IMR-90 (cell line): ENCODE measurements around the gene GUCY1B1. TPM values are rescaled to one million over a fixed set of nuclear protein-coding genes. Genes with fewer than 3 reads are reported as not detected.

ENCODE experiments used
- ATAC-seq: fragments of 200-7000 bp; cut with Tn5 transposase; 2 replicates; pipeline ENCODE4 v1.9.1; 2020; ENCODE audit warnings: low read depth, mild to moderate bottlenecking, moderate library complexity
- BruUV-seq: library from RNA; stranded (reverse); fragments of 400-500 nt; replicated peaks from 2 replicates; lab custom pipeline; 2021; lab: Mats Ljungman, UMichigan
- CTCF ChIA-PET: fragments of 300-600 bp; formaldehyde crosslinking; extraction: SDS; loops from one replicate; lab custom pipeline; 2021; ENCODE audit warnings: antibody characterized with exemption; lab: Yijun Ruan, JAX
- POLR2A ChIA-PET: fragments of 300-600 bp; sonication (Branson Sonifier 250); formaldehyde crosslinking; loops from one replicate; lab custom pipeline; 2022; ENCODE audit warnings: antibody characterized with exemption; ENCODE audit not compliant: unreplicated experiment; lab: Charles Lee
- DNase-seq: peaks from one replicate; pipeline ENCODE4 v3.0.0; 2013
- H2AFZ ChIP-seq: replicated peaks from 2 replicates; pipeline ENCODE3; 2013; ENCODE audit warnings: low read length, mild to moderate bottlenecking; ENCODE audit not compliant: poor library complexity
- H2AK5ac ChIP-seq: 2 replicates; pipeline ENCODE4 v1.6.1; 2013; ENCODE audit warnings: low read depth, low read length, inconsistent platforms
- H2AK9ac ChIP-seq: replicated peaks from 2 replicates; pipeline ENCODE3; 2013; ENCODE audit warnings: mild to moderate bottlenecking, low read depth, low read length, moderate library complexity; ENCODE audit not compliant: poor library complexity
- H2BK120ac ChIP-seq: 2 replicates; pipeline ENCODE4 v1.6.1; 2013; ENCODE audit warnings: low read depth, low read length, inconsistent platforms
- H2BK15ac ChIP-seq: 3 replicates; pipeline ENCODE4 v1.6.1; 2013; ENCODE audit warnings: low read depth, low read length, inconsistent platforms
- H2BK20ac ChIP-seq: 2 replicates; pipeline ENCODE4 v1.6.1; 2013; ENCODE audit warnings: low read depth, mild to moderate bottlenecking, inconsistent platforms, low read length, moderate library complexity
- H2BK5ac ChIP-seq: 2 replicates; pipeline ENCODE4 v1.6.1; 2013; ENCODE audit warnings: mild to moderate bottlenecking, low read depth, low read length, inconsistent platforms; ENCODE audit not compliant: poor library complexity, severe bottlenecking
- H3K14ac ChIP-seq: replicated peaks from 2 replicates; pipeline ENCODE4 v1.6.1; 2013; ENCODE audit warnings: low read depth, low read length, inconsistent platforms
- H3K18ac ChIP-seq: 2 replicates; pipeline ENCODE4 v1.6.1; 2013; ENCODE audit warnings: low read depth, low read length, control low read depth
- H3K23ac ChIP-seq: 2 replicates; pipeline ENCODE4 v1.6.1; 2013; ENCODE audit warnings: low read depth, low read length, inconsistent platforms
- H3K27ac ChIP-seq: 2 replicates; pipeline ENCODE4 v1.5.1; 2013; ENCODE audit warnings: mild to moderate bottlenecking, control low read depth, low read length; ENCODE audit not compliant: insufficient read depth
- H3K27me3 ChIP-seq: 2 replicates; pipeline ENCODE4 v1.6.1; 2013; ENCODE audit warnings: low read length; ENCODE audit not compliant: control insufficient read depth, insufficient read depth
- H3K36me3 ChIP-seq: 2 replicates; pipeline ENCODE4 v1.6.1; 2013; ENCODE audit warnings: low read length, mixed read lengths; ENCODE audit not compliant: control insufficient read depth, insufficient read depth
- H3K4ac ChIP-seq: 2 replicates; pipeline ENCODE4 v1.6.1; 2013; ENCODE audit warnings: low read depth, low read length, inconsistent platforms
- H3K4me1 ChIP-seq: 2 replicates; pipeline ENCODE4 v1.6.1; 2013; ENCODE audit warnings: low read length, mixed read lengths; ENCODE audit not compliant: control insufficient read depth, insufficient read depth
- H3K4me2 ChIP-seq: 2 replicates; pipeline ENCODE4 v1.6.1; 2013; ENCODE audit warnings: low read depth, mild to moderate bottlenecking, control low read depth, low read length, moderate library complexity
- H3K4me3 ChIP-seq: 2 replicates; pipeline ENCODE4 v1.5.1; 2013; ENCODE audit warnings: low read depth, mild to moderate bottlenecking, control low read depth, low read length, moderate library complexity; ENCODE audit not compliant: insufficient read depth
- H3K56ac ChIP-seq: 2 replicates; pipeline ENCODE4 v1.6.1; 2013; ENCODE audit warnings: low read length, inconsistent platforms; ENCODE audit not compliant: insufficient read depth; ENCODE audit errors: extremely low read depth
- H3K79me1 ChIP-seq, 2 experiments: 2 replicates each; pipeline ENCODE4 v1.6.1; 2013; ENCODE audit warnings: low read length in 2 of 2, inconsistent platforms in 1 of 2, low read depth in 1 of 2
- H3K9ac ChIP-seq: 2 replicates; pipeline ENCODE4 v1.6.1; 2013; ENCODE audit warnings: low read depth, low read length, control low read depth
- H3K9me1 ChIP-seq: 2 replicates; pipeline ENCODE4 v1.6.1; 2013; ENCODE audit warnings: low read length, inconsistent platforms; ENCODE audit not compliant: insufficient read depth
- H3K9me3 ChIP-seq: 2 replicates; pipeline ENCODE4 v1.6.1; 2013; ENCODE audit warnings: low read length; ENCODE audit not compliant: control insufficient read depth, insufficient read depth
- H4K20me1 ChIP-seq: 2 replicates; pipeline ENCODE4 v1.6.1; 2013; ENCODE audit warnings: low read length, inconsistent platforms; ENCODE audit not compliant: insufficient read depth
- H4K5ac ChIP-seq: 2 replicates; pipeline ENCODE4 v1.6.1; 2013; ENCODE audit warnings: mild to moderate bottlenecking, low read depth, low read length, control low read depth
- H4K8ac ChIP-seq, 2 experiments: 2 replicates each; pipeline ENCODE4 v1.6.1; 2013; ENCODE audit warnings: low read depth in 2 of 2, low read length in 2 of 2, control low read depth in 1 of 2, inconsistent platforms in 1 of 2
- H4K91ac ChIP-seq: 2 replicates; pipeline ENCODE4 v1.6.1; 2013; ENCODE audit warnings: low read depth, low read length, inconsistent platforms; ENCODE audit not compliant: insufficient read depth
- BHLHE40 ChIP-seq: fragments of 150-350 bp; IDR thresholded peaks from 2 replicates; pipeline ENCODE4 v1.6.1; 2016; ENCODE audit warnings: mild to moderate bottlenecking, low read depth, low read length
- CEBPB ChIP-seq: IDR thresholded peaks from 2 replicates; pipeline ENCODE4 v1.6.1; 2012; ENCODE audit warnings: low read depth, low read length, improper control_type of control experiment
- CTCF ChIP-seq: conservative IDR thresholded peaks from 2 replicates; pipeline ENCODE4 v1.5.1; 2012; ENCODE audit warnings: mild to moderate bottlenecking, low read depth, low read length, improper control_type of control experiment
- ELK1 ChIP-seq: fragments of 150-350 bp; IDR thresholded peaks from 2 replicates; pipeline ENCODE4 v1.6.1; 2016; ENCODE audit warnings: low read depth, mild to moderate bottlenecking, low read length, moderate library complexity, borderline replicate concordance
- FOS ChIP-seq: fragments of 150-350 bp; IDR thresholded peaks from 2 replicates; pipeline ENCODE4 v1.6.1; 2016; ENCODE audit warnings: low read depth, low read length
- MAFK ChIP-seq: IDR thresholded peaks from 2 replicates; pipeline ENCODE4 v1.6.1; 2012; ENCODE audit warnings: low read depth, low read length, improper control_type of control experiment
- MAZ ChIP-seq: IDR thresholded peaks from 2 replicates; pipeline ENCODE4 v1.6.1; 2012; ENCODE audit warnings: low read depth, mild to moderate bottlenecking, low read length, improper control_type of control experiment, moderate library complexity, borderline replicate concordance
- MXI1 ChIP-seq: IDR thresholded peaks from 2 replicates; pipeline ENCODE4 v1.6.1; 2012; ENCODE audit warnings: low read depth, mild to moderate bottlenecking, low read length, moderate library complexity, borderline replicate concordance
- NFE2L2 ChIP-seq: fragments of 150-350 bp; IDR thresholded peaks from 2 replicates; pipeline ENCODE4 v1.6.1; 2016; ENCODE audit warnings: low read depth, mild to moderate bottlenecking, low read length
- POLR2A ChIP-seq: IDR thresholded peaks from 2 replicates; pipeline ENCODE4 v1.6.1; 2012; ENCODE audit warnings: mild to moderate bottlenecking, low read depth, low read length
- RAD21 ChIP-seq: IDR thresholded peaks from 2 replicates; pipeline ENCODE4 v1.6.1; 2012; ENCODE audit warnings: low read length, improper control_type of control experiment
- RCOR1 ChIP-seq: IDR thresholded peaks from 2 replicates; pipeline ENCODE4 v1.6.1; 2012; ENCODE audit warnings: mild to moderate bottlenecking, low read length, improper control_type of control experiment; ENCODE audit not compliant: insufficient replicate concordance
- RFX5 ChIP-seq: IDR thresholded peaks from 2 replicates; pipeline ENCODE4 v1.8.0; 2012; ENCODE audit warnings: low read depth, mild to moderate bottlenecking, low read length, moderate library complexity
- USF2 ChIP-seq: fragments of 150-350 bp; IDR thresholded peaks from 2 replicates; pipeline ENCODE4 v1.6.1; 2017; ENCODE audit warnings: mild to moderate bottlenecking, antibody characterized with exemption, low read length, low read depth
- WGBS, 2 experiments: methylation state at CpG; one replicate each; pipeline versions ENCODE4 v1.1.5 to v1.1.7; 2013; ENCODE audit warnings: missing lambda C conversion rate in 2 of 2; ENCODE audit not compliant: insufficient read length in 1 of 2; ENCODE audit errors: extremely low coverage in 2 of 2; 5-methylcytosine and 5-hydroxymethylcytosine counted together
- dilution Hi-C: fragments of 300-500 bp; cut with HindIII; formaldehyde crosslinking; loops from one replicate; pipeline ENCODE4 v1.14.3; 2018; ENCODE audit warnings: low sequenced_read_pairs; ENCODE audit not compliant: unreplicated experiment
- in situ Hi-C: fragments of 300-500 bp; cut with MboI; formaldehyde crosslinking; loops from 3 replicates; pipeline ENCODE4 v1.14.3; 2019; ENCODE audit warnings: low sequenced_read_pairs, inconsistent platforms, mixed read lengths
- intact Hi-C: fragments of 100-400 bp; cut with micrococcal nuclease; formaldehyde crosslinking; loops from 2 replicates; pipeline ENCODE4 v1.10.0; 2022
- polyA plus RNA-seq, 3 experiments: library from polyadenylated mRNA; depleted of rRNA; stranded (reverse); fragments of >200 nt; gene quantifications; 2 replicates each; pipeline ENCODE4 v1.2.3, GENCODE V29; 2012; ENCODE audit warnings: low replicate concordance in 1 of 3
- total RNA-seq: library from RNA; depleted of rRNA; stranded (reverse); fragments of >200 nt; gene quantifications from 2 replicates; pipeline ENCODE4 v1.2.3, GENCODE V29; 2012

Gene GUCY1B1
- total and polyA plus RNA-seq, 2 of the 4 experiments (the other 2 are of a cell fraction) = 2.9 to 3.8 TPM

GRCh38 chr4:155784637-155785036 lies 25.8 kb downstream of the GUCY1B1 start:
- no peak overlapping the region for H4K8ac ChIP-seq
- no peak overlapping the region for H3K9ac ChIP-seq
- no peak overlapping the region for H3K23ac ChIP-seq
- TF ChIP-seq RAD21 (no peak), RFX5 (no peak), USF2 (no peak), MXI1 (no peak), CEBPB (no peak), MAZ (no peak), FOS (no peak), ELK1 (no peak), BHLHE40 (no peak), POLR2A (no peak), RCOR1 (no peak), MAFK (no peak), CTCF (no peak), NFE2L2 (no peak)
- H3K56ac ChIP-seq = no peak overlapping the region
- H4K20me1 ChIP-seq = no peaks in the 10 kb centered on the region
- peaks cover 2% of the 10 kb centered on the region; the same call in 1 of the 2 replicates for H3K36me3 ChIP-seq
- H3K4me3 ChIP-seq = no peak overlapping the region
- no peaks in the 10 kb centered on the region for H3K9me3 ChIP-seq
- in situ Hi-C loops (loop anchor here (10.0 to 25.0 kb wide), 3 partner anchors 340 to 972 kb away; no protein-coding TSS in a partner anchor), dilution Hi-C loops (no loop called here), intact Hi-C loops (loop anchor here (10.0 kb wide), 2 partner anchors 800 to 970 kb away; no protein-coding TSS in a partner anchor)
- H2AFZ ChIP-seq = no peak overlapping the region
- H3K14ac ChIP-seq = no peak overlapping the region
- H2AK9ac ChIP-seq = no peak overlapping the region
- H3K27ac ChIP-seq = no peak overlapping the region
- no peak overlapping the region for H3K18ac ChIP-seq
- no peaks in the 10 kb centered on the region for H3K9me1 ChIP-seq
- H3K4me1 ChIP-seq = peaks cover 5% of the 10 kb centered on the region
- H3K4ac ChIP-seq = no peak overlapping the region
- no peak overlapping the region for H2BK5ac ChIP-seq
- DNase-seq = no peak
- ChIA-PET CTCF (no interaction called here), POLR2A (no interaction called here)
- H4K91ac ChIP-seq = no peak overlapping the region
- BruUV-seq = no TSS peak
- no peaks in the 10 kb centered on the region for H3K27me3 ChIP-seq
- H4K5ac ChIP-seq = no peak overlapping the region
- no peak overlapping the region for H3K4me2 ChIP-seq
- no peak overlapping the region for H2BK15ac ChIP-seq
- H2BK120ac ChIP-seq = no peak overlapping the region
- H2AK5ac ChIP-seq = no peak overlapping the region
- no peak for ATAC-seq
- no peak overlapping the region for H2BK20ac ChIP-seq
- no CpG with 5 or more reads among the region's 1 CpG for WGBS, 2 experiments
- no peaks in the 10 kb centered on the region for H3K79me1 ChIP-seq
